A673 (cell line): ENCODE measurements around the gene C16orf86.

Experiments used
- CTCF ChIP-seq: fragments of 300-800, 200-600 bp; sonication (generic); conservative IDR thresholded peaks from 2 replicates; pipeline ENCODE4 v1.5.1; 2017; ENCODE audit warnings: low read depth, mild to moderate bottlenecking, antibody characterized with exemption, low read length, moderate library complexity, mixed read lengths
- EZH2 ChIP-seq: fragments of 200-600 bp; sonication (generic); IDR thresholded peaks from 2 replicates; pipeline ENCODE4 v1.6.1; 2017; ENCODE audit warnings: borderline replicate concordance, low read depth, mild to moderate bottlenecking, mixed read lengths, antibody characterized with exemption, low read length; ENCODE audit not compliant: poor library complexity, severe bottlenecking

GRCh38 chr16:67647111-67647651, 19.4 kb upstream of the C16orf86 start:
- TF ChIP-seq CTCF = no peak
- TF ChIP-seq EZH2 = no peak
